GF-D8 (cell line): ENCODE measurements around the gene RANBP3.
"Not testable (repeated sequence)": the region's sequence is repeated elsewhere in the genome, so short reads cannot be mapped to it uniquely, and the experiment has no call there.

ENCODE experiments used
- DNase-seq: peaks from one replicate; lab custom pipeline; 2025; lab: John Stamatoyannopoulos, UW

Gene RANBP3

GRCh38 chr19:5985837-5986236 is 7.9 kb upstream of the RANBP3 start:
- not testable (repeated sequence) for DNase-seq

DNA sequence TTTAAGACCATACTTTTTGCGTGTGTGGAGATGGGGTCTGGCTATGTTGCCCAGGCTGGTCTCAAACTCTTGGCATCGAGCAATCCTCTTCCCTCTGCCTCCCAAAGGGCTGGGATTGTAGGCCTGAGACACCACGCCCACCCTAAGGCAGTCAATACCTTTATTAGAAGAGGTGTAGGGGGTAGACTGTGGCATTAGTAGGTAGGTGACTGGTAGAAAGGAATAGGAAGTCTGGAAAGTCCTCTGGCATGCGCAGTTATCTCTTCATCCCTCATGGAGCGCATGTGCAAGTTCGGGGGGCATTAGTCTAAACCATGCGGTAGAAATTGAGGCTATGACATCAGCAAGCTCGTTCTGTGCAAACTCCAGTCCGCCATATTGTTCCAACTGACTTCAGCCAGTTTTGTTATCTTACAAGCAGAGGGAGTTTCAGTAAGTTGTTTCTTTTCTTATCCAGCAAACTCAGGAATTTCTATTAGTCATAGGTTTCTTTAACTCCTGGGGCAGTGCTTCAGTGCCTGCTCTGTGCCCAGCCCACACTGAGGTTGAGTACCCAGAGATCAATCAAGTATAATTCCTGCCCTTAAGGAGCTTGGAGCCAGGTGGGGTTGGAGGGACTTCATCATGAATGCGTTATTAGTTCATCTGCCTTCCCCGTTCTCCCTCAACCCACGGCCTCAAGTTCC is 7.3 kb upstream of the RANBP3 start:
- DNase-seq, result no peak

DNA sequence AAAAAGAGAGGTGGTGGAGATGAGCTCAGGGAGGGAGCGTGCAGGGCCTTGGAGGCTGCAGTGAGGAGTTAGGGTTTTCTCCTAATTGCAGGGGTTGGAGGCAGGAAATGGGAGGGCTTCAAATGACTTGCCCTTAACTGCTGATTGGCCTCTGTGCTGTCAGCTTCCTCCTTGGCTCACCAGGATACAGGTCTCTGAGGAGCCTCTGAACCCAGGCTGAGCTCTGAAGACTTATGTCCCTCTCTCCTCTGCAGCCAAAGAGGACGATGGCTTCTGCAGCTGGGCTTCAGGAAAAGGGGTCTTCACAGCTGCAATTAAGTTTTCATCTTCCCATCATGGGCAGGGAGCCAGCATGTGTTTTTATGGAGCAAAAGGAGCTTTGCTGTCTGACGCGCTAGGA is 6.7 kb upstream of the RANBP3 start:
- DNase-seq, result peak; percentile 3

DNA sequence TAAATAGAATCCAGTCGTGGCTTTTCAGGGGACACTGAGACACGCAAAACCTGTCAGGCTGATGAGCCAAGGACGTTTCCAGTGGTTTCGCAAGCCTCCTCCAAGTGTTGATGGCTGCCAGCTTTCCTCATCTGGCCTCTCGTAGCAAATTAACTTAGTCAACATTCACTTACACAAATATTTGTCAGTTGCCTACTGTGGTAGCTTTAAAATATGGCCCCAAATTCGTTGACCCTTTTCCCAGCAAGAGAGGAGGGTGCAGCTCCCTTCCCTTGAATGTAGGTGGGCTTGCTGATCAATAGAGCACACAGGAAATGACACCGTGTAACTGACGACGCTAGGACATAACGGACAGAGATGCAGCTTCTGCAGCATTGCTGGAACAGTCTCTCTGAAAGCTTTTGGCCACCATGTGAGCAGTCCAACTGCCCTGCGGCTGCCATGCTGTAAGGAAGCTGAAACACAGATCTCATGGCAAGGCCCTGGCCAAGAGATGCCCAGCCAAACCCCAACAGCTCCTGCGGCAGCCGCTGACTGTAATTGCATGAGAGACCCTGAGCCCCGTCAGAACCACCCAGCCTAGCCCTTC is 5.5 kb upstream of the RANBP3 start:
- DNase-seq, result no peak

GRCh38 chr19:5978606-5979552 is 939 bp upstream of the RANBP3 start:
- DNase-seq, result no peak

DNA sequence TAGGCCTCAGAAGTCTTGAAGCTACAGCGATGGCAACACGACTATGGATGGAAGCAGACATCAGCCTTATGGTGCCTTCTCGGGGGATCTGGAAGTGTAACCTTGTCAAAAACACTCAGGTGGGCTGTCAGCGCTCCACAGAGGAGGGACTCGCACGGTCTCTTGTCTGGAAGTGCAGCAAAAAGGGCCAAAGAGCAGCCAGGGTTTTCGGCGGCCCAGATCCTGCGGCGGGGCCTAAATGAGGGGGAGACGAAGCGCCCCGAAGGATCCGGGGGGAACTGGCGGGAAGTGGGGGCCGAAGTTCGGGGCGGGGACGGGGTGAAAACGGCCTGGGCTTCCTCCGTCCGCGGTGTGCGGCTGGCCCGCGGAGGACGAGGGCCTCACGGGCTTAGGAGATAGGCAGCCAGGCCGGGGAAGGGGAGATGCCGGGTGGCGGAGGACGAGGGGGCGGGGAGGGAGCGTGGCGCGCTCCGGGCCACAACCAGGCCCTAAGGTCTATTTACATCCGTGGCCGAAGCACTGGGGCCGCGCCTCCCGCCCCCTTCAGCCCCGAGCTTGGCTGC is 637 bp downstream of the RANBP3 start:
- DNase-seq, result no peak

DNA sequence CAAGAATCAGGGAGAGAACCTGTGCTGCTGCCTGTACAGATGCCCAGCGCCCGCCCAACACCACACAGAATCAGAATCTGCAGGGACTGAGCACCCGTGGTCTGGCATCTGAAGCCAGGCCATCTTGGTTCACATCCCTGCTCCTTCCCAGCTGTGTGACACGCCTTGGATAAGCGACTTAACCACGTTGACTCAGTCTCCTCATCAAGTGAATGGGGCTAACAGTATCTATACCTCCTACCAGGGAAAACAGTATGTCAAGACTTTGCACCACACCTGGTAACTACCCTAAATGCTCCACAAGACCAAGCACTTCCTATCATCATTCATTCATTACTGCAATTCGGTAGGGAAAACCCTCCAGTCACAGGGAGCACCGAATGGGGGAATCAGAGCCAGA is 1.2 kb downstream of the RANBP3 start:
- no peak for DNase-seq

GRCh38 chr19:5975388-5975728 is 2.6 kb downstream of the RANBP3 start:
- no peak for DNase-seq

GRCh38 chr19:5974721-5975387 is 3.1 kb downstream of the RANBP3 start:
- DNase-seq, result no peak

GRCh38 chr19:5973867-5974635 is 3.9 kb downstream of the RANBP3 start:
- DNase-seq, result no peak

GRCh38 chr19:5973376-5973775 is 4.6 kb downstream of the RANBP3 start:
- DNase-seq, result no peak

- DNase-seq, result no peak
Measured at GRCh38 chr19:5972355-5972731, 5.6 kb downstream of the RANBP3 start.

DNA sequence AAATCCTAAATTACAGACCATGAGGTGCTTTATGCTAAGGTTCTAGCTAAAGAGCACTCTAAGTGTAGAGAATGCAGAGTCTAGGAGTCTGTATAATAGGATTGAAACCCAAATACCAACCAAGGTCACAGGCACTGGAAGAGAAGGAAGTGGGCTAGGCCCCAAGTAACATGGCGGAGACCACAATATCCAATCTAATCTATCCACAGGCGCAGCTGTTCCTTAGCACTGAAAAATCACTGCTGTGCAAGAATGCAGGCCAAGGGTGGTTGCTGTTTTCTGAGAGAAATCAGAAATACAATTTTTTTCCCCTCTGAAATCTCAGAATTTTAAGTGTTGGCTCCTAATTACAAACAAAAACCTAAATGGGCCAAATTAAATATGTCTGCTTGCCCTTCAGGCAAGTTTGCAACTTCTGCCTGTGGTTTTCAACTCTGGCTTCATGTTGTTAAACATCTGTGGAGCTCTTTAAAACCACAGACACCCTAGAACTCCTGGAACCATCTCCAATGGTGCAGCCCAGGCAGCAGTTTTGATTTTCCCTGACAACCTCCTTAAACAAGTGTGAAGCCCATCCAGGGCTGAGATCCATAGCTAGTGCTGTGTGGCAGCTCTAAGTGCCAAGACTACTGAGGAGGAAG is 6.1 kb downstream of the RANBP3 start:
- no peak for DNase-seq

- no peak for DNase-seq
Measured at GRCh38 chr19:5969476-5969875, 8.5 kb downstream of the RANBP3 start.

DNA sequence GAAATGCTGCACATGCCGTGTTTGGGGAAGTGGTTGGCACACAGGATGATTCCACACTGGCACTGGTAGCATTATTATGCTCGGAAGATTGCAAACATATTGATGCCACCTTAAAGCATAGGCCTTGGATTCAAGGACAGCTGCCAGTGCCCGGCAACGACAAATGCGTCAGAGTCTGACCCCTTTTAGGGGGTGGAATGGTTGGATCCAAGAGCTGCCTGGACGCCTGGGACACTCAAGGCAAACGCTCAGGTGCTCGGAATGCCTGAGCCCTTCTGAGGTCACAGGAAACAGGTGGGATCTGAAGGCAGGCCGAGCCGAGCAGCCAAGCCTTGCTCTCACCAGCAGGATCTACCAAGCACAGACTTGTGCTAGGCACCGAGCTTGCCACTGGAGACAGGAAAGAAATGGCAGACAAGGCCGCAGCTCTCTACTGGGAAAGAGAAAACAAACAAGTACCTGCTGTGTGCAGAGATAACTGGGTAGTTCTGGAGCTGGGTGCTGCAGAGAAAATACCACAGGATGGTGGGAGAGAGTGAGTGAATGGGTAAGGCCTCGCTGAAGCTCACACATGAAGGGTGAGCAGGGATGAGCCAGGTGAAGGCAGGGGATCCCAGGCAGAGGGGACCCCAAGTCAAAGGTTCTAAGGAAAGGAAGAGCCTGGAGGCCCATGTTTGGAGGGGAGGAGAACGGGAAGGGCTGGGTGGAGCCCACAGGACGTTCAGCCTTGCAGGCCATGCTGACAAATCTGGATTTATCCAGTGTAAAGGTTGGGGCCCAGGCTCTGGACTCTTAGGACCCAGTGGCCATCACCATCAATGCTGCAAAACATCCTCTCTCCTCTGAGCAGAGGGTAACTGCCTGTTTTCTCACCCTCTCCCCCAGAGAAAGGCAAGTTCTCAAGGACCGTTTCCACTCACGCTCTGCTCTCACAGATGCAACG is 9.2 kb downstream of the RANBP3 start:
- no peak for DNase-seq

DNA sequence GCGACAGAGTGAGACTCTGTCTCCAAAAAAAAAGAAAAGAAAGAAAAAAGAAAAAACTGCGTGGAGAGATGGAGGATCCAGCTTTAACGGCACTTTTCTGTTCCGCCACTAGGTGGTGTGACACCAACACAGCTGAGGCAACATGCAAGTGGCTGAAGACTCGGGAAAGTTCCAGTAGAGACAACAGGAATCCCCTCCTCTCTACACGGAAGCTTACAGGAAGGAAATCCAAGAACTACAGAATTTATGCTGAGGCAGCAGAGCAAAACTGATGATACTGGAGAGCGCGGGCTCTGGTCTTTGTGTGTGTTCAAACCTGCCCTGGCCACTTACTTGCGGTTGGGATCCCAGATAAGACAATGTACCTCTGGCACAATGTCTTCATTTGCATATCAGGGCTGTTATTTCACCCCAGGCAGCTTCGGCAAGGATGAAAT is 9.9 kb downstream of the RANBP3 start:
- DNase-seq, result peak; percentile 19

DNA sequence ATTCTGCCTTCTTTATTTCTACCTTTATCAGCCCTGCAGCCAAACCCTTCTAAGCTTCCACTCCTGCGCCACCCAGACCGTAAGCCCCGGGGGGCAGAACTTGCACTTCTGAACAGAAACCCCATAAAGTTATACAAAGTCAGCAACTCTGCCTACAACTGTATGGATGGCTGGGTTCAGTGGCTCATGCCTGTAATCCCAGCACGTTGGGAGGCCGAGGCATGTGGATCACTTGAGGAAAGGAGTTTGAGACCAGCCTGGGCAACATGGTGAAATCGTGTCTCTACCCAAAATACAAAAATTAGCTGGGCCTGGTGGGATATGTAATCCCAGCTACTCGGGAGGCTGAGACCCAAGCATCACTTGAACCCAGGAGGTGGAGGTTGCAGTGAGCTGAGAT is 10.4 kb downstream of the RANBP3 start:
- DNase-seq, result no peak

DNA sequence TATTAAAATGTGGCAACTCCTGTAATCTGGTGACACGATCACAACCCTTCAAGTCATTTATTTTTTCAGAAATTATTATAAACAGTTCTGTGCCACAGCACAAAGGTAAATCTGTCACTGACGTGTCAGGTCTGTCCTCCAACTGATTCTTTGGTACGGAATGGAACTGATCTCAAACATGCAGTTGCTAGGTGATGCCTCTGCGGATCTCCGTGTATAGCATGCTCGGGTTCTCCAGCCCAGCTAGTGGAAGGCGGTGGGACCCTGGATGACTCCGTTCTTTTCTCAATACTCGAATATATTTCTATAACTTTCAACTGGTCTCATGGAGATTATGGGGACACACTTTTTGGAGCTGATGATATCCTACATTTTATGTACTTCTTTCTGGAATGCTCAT is 11.0 kb downstream of the RANBP3 start:
- no peak for DNase-seq

- no peak for DNase-seq
Measured at GRCh38 chr19:5966215-5966614, 11.7 kb downstream of the RANBP3 start.
